HG03097 (cell line): ENCODE measurements around the gene METAP1.
"Not testable (repeated sequence)": the region's sequence is repeated elsewhere in the genome, so short reads cannot be mapped to it uniquely, and the experiment has no call there.

Experiments used
- ATAC-seq: cut with Tn5 transposase; IDR thresholded peaks from one replicate; pipeline ENCODE4 v1.9.1; 2021; ENCODE audit not compliant: unreplicated experiment, low FRiP score

METAP1 gene

DNA sequence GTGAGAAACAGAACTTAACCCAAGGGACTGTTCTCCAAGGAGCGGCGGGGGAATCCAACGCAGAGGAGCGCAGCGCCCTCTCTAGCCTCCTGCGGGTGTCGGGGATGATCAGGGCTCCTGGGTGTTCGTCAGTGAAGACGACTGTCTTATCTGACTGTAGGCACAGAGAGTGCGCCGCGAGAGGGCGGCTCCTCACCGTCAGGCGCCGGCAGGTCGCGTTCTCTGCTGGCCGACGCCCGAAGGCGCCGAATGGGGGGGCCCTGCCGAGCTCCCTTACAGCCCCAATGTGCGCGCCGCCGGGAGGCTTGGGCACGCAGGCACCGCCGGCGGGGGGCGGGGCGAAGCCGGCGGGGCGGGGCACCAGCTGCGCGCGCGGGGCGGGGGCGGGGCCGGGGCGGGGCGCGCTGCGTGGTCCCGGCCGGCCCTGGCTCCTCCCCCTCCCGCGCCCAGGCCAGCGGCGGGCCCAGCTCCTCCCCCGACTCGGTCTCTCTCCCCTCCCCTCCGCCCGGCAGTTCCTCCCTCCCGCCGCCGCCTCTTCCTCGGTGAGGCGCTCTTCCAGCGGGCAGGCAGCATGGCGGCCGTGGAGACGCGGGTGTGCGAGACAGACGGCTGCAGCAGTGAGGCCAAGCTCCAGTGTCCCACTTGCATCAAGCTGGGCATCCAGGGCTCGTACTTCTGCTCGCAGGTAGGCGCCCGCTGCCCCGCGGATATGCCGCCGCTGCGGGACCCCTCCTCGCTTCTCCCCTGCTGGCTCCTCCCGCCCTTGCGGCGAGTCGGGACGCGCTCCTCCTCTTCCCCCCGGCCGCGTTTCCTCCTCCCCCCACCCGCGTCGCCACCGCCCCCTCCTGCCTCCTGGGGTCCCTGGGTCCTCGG lies at the start of gene METAP1:
Gene METAP1, plus strand, starts transcription at position 539 of the 873 bp plus-strand sequence. Its CDS starts 33 bp downstream, at position 572.
- peak; percentile 96 for ATAC-seq

DNA sequence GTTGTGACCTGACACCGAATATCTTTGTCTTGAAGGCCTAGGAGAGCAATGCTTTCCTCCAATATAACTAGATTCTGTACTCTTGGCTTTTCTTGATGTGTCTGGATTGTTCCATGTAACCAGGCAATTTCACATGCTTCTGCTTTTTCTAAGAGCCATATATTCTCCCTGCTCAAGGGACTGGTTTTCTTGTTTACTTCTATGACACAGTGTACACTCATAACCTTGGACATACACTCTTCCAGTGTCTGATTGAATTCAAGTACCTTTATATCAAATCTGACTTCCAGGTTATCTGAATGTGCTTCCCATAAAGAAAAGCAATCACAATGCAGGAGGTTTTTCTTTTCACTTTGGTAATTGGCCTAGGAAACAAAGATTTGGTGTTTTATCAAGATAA lies 49.2 kb upstream of the METAP1 start:
- no peak for ATAC-seq

DNA sequence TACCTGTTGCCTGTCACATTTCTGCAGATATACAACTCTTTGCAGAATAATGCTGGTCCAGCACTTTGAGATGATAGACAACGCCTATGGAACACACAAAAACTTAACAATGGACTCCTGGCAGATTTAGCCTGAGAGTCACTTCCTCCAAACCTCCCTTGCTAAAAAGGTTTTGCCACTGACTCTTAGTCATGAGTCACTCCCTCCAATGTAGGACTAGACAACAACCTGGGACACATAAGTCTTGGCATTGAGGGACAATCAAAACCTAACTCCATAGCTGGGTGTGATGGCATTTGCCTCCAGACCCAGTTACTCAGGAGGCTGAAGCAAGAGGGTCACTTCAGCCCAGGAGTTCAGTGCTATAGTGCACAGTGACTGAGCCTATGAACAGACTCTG lies 44.6 kb upstream of the METAP1 start:
- no peak for ATAC-seq

DNA sequence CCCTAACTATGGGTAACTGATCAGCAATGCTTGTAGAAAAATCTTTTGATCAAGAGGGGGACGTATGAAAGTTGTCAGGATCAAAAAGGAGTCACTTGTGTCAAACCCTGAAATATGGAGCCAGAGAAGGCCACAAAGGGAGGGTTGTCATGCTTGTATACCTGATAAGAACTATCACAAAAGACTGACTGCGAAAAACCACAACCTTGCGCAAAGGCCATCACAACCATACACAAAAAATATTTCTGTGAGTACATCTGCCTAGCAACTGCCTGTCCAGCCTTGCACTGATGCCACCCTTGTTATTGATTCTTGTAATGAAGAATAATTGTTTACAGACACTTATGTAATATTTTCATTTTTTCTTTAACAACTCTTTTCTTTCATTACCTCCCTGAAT lies 43.8 kb upstream of the METAP1 start:
- ATAC-seq: no peak

DNA sequence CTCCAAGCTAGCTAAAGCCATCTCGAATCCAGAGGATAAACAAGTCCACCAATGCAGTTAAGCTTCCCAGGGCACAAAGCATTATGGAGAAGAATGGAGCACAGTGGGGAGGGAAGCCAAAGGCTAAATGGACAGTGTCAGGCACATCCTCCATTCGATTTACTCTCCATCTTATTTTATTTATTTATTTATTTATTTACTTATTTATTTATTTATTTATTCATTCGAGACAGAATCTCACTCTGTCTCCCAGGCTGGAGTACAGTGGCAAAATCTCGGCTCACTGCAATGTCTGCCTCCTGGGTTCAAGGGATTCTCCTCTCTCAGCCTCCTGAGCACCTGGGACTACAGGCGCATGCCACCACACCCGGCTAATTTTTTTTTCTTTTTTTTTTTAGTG lies 40.3 kb upstream of the METAP1 start:
- ATAC-seq: no peak

DNA sequence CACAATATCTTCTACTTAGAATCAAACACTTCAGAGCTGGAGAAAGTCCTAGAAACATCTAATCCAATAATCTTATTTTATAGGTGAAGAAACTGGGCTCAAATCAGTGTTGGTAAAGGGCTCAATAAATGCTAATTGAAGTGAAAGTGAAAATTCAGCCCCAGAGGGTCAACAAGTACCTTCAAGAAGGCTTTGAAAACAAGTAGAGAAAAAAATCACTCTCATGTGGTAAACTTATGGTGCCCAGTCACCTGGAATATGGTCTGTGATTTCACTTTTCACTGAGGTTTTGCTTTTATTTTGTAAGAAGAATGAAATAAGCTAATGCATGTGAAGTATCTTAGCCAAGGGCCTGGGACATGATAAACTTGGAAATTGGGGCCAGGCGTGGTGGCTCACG lies 37.5 kb upstream of the METAP1 start:
- ATAC-seq: peak; percentile 57

DNA sequence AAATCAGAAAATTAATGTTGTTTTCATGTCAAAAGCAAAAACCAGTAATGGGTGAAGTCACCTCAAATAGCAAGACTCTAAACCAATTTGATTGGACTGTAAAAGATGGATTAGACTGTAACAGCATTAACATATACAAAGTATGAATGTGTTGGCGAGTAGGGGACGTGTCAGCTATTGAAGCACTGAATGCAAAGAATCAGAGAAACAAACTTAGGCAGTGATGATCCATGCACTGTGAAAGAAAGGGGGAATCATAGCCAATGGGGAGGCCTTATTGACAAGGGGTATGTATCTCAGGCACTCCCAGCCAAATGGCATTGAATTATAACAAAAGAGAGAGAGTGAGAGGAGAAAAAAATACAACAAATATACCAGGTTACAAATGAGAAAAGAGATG lies 36.1 kb upstream of the METAP1 start:
- ATAC-seq: no peak

DNA sequence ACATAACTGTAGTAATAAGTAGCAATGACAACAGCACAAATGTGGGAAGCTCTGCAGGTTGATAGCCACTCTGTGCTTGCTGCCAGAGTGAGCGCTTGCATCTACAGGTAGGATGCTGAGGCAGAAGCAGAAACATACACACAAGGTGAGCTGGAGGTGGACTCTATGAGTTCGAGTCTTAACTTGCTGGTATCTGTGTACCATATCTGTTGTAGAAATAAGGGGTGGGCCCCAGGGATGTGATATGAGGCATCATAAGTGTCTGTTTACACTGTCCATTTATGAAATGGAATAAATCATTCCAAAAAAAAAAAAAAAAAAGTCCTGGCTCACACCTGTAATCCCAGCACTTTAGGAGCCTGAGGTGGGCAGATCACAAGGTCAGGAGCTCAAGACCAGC lies 33.8 kb upstream of the METAP1 start:
- ATAC-seq: no peak

DNA sequence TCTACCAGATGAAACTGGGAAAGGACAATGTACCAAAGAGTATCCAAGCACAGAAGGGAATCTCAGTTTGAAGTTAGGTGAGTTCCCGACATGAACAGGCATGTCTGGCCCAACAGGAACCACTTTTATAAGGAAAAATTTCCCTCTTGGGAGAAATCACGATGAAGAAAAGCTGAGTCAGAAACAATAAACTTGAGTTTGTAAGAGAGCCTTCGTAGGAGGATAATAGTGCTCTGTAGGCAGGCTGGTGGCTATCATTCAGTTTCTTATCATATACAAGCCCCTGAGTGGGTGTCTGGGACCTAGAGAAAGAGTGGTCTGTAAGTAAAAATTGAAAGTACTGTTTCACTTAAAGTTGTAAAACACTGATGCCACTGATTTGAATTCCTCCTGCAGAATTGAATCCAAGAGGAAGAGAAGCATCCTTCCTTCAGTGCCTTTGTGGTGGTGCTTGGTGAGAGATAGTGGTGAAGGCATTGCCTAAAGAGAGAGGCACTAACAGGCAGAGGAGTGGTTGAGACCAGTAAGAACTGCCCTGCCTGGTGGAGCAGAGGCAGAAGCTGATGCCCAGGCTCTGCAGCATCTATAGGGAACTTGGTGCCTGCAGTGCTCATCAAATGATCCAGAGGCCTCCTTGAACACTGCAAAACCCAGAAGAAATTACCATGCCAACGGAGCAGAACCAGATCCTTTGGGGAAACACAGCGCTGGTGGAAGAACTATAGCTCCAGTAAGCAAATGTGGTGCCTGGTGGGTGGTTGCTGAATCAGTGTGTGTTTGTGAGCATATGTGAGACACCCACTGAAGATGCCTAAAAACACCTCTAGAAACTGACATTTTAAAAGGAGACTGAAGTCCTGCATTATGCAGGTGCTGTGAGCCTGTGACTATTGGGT lies 31.7 kb upstream of the METAP1 start:
- no peak for ATAC-seq

DNA sequence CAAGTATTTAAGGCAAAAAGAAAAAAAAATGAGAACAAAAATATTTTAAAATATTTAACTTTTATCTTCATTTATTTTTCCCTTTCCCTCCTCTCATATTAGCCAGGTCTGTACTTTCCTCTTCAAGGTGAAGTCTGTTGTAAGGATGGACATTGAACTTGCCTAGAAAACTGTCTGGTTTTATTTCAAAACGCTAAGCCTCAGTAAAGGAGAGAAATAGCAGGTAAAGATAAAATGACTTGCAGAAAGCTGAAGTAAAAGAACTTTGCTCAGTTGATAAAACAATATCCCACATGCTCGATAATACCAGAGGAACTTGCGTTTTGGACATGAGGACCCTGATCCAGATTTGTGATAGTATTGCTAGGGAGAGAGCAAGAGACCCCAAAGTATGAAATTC lies 28.6 kb upstream of the METAP1 start:
- ATAC-seq: no peak

DNA sequence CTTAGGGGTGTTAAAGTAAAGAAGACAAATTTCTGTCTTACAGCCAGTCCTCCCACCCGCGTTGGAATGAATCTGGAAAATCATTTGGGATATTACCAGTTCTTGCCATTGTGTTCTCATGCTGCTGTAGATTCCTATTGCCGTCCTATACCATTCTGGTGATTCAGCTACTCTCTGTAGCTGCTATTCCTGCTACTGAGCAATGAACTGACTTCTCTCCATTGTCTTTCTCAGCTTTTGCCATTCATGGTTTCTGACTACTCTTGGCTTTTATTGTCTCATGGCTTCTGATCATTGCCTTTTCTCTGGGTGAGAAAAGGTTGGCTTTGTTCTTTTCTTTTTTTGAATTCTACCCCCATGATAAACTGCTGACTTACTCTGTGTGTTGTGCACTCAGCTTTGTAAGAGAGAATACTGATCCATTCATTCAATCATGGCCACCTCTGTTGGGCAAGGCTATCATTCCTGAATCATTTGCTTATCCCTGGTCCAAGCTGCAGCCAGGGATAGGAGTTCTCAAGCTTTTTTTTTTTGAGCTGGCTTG lies 27.7 kb upstream of the METAP1 start:
- ATAC-seq: no peak

DNA sequence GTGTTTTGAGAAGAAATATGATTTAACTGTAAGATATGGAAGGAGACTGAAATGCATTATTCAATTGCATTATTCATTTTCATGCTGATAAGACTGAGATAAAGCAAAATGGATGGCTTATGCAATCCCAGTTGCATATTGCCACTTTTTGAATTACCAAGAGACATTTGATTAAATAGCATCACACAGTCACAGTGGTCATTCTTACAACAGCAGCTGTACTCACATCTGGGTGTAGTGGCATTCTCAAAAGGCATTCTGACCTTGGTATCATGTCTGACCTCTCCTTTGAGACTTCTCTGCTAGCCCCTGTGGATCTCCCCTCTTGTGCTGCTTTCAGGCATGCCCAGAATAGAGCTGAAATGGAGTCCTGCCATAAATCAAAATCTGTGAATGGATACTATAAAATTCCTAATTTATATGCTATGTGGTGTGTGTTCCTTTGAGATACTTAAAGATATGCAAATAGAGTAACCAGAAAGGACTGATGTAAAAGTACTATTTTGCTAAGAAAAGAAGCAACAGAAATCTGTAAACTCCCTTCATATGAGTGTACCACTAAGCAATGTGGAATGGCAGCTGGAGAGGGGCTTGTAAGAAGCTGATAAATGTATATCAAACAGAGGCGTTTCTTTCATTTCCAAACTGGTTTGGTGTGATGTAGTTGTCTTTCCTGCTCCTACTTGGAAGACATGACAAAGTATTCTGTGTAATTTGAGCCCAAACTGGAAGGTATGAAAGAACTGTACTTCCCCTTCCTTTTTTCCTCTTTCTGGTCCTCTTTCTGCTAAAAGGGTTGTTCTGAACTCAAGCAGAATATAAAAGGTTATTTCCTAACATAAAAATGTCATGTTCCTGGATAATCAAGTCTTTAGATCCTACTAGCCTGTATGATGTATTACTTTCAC lies 25.4 kb upstream of the METAP1 start:
- no peak for ATAC-seq

DNA sequence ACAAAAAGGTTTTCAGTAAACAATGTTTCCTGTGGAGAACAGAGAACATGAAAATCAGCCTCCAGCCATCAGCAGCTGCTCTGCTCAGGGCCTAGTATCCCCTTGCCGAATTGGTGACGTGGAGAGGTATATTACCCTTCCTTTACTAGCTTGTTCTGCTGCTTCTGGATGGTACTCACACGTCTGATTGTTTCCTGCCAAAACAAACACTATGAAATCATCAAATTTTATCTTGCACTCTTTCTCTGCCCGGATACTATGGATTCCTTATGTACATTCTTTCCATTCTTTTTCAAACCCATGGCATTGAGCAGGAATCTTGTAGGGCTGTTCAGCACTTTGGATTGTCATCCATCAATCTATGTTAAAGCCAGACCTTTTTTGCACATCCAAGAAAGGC lies 18.8 kb upstream of the METAP1 start:
- ATAC-seq: no peak

DNA sequence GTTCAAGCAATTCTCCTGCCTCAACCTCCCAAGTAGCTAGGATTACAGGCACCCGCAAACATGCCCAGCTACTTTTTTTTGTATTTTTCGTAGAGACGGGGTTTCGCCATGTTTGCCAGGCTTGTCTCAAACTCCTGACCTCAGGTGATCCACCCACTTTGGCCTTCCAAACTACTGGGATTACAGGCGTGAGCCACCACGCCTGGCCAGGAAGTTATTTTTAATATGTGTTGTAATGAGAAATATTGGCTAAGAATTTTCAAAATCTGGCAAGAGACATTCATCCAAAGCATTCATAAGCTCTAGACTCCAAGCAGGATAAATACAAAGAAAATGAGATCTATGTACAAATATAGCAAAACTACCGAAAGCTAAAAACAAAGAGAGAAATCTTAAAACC lies 18.0 kb upstream of the METAP1 start:
- ATAC-seq: no peak

DNA sequence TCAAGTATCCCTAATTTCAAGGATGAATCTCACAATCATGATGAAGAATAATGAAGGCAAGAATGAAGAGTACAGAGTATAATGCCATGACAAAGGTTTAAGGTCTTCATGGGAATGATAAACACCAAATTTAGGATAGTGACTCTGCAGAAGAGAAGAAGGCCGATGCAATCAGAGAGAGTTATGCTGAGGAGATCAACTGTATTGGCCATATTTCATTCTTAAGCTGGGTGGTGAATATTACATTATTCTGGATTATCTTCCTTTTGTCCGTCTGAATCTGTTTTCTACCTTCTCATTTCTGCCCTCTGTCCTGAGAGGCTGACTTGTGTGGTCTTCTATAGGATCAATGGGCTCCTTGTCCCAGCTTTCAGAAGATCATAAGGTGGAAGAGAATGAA lies 7.8 kb upstream of the METAP1 start:
- no peak for ATAC-seq

DNA sequence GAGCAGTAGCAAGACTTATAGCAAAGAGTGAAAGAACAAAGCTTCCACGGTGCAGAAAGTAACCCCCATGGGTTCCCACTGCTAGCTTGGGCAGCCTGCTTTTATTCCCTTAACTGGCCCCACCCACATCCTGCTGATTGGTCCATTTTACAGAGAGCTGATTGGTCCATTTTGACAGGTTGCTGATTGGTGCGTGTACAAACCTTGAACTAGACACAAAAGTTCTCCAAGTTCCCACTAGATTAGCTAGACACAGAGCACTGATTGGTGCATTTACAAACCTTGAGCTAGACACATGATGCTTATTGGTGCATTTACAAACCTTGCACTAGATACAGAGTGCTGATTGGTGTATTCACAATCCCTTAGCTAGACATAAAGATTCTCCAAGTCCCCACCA lies 2.7 kb upstream of the METAP1 start:
- ATAC-seq: not testable (repeated sequence)

DNA sequence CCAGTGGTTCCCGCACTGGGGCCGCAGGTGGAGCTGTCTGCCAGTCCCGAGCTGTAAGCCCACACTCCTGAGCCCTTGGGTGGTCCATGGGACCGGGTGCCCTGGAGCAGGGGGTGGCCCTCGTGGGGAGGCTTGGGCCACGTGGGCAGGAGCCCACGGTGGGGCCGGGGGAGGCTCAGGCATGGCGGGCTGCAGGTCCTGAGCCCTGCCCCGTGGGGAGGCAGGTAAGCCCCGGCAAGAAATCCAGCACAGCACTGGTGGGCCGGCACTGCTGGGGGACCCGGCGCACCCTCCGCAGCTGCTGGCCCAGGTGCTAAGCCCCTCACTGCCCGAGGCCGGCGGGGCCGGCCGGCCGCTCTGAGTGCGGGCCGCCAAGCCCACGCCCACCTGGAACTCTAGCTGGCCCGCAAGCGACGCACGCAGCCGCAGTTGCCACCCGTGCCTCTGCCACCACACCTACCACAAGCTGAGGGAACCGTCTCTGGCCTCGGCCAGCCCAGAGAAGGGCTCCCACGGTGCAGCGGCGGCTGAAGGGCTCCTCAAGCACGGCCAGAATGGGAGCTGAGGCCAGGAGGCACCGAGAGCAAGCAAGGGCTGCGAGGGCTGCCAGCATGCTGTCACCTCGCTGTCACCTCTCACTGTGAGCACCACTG lies 2.0 kb upstream of the METAP1 start:
- ATAC-seq: no peak

DNA sequence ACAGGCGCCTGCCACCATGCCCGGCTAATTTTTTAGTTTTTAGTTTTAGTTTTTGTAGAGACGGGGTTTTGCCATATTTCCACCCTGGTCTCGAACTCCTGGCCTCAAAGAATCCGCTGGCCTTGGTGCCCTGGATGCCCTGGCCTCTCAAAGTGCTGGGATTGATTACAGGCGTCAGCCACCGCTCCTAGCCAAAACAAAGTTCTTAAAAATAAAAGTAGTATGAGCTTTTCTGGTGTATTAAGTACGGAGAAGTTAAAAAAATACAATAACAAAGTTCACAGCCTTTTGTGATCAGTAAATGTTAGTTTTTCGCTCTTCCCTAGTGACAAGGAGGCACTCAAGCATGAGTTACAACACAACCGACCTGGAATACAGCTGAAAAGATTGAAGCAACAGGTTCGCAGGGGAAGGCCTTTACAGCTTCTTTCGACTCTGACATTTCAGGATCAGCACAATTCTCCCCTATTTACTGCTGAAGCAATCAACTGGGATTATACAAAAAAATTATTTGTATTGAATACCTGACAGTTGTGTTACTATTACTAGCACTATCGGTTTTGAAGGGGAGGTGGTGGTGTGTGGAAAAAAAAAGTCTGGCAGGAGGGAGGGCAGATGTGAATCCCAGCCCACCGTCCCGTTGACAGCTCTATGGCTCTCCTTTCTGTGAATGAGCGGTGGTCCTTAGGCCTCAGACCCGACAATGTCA lies 893 bp upstream of the METAP1 start:
- ATAC-seq: no peak

DNA sequence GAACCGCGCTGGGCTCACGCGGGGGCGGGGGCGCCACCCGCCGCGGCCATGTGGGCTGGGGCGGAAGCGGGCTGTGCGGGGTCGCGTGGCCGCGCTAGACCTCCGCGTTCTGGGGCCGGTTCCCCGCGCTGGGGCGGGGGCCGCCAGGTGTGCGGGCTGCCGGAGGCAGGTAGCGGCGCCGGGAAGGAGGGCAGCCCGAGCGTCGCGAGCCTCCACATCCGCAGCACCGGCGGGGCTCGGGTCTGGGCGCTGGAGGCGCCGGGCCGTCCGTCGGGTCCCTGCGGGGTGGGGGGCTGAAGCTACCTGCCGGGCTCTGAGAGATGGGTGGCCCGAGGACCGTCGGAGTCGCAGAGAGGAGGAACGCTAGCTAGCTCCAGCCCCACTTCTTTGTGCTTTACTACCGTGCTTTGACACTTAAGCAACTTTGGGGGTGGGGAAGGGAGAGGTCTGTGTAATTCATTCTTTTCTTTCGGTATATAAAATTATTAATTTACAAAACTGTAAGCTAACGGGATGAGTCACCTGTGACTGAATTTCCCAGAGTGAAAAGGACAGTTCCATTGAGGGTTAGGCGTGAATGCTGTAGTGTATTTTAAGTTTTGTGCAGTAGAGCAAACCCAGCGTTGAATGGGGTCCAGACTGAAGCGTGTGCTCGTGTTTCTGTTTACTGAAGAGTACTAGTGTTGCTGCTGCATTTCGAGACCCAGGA lies 689 bp downstream of the METAP1 start:
- ATAC-seq: peak; percentile 19
